SH-SY5Y (cell line): ENCODE measurements around the gene PRKCZ.

Experiments used
- GATA2 ChIP-seq: IDR thresholded peaks from 2 replicates; pipeline ENCODE4 v1.6.1; 2011; ENCODE audit warnings: mild to moderate bottlenecking, low read depth, low read length
- GATA3 ChIP-seq: IDR thresholded peaks from 2 replicates; pipeline ENCODE4 v1.6.1; 2011; ENCODE audit warnings: low read depth, mild to moderate bottlenecking, low read length, moderate library complexity

DNA sequence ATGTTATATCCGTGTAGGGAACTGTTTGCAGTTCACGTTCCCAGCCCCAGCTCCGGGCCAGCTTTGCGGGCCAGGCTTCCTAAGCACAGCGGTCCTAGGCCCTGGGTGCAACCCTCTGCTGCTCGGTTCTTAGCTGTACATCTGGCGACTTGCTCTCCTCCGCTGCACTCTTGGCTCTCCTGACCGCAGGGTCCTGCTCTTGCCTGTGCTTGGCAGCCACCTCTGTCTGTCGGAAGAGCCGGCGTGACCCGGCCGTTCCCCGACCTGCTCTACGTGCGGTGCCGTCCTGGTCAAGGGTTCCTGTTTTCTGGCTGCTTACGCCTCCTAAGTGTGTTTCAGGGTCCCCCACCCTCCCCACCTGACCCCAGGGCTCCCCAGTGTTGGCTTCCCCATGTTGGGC, 107.6 kb downstream of the PRKCZ start:
- TF ChIP-seq GATA2: no peak
- no peak for TF ChIP-seq GATA3
